Neutrophil (primary cell): ENCODE data around the gene SCRG1.

Experiments used
- H3K27ac ChIP-seq: fragments of 200-600 bp; sonication (generic); 2 replicates; pipeline ENCODE4 v1.5.1; 2016; ENCODE audit warnings: mild to moderate bottlenecking, moderate library complexity
- H3K27me3 ChIP-seq: fragments of 200-600 bp; sonication (generic); 2 replicates; pipeline ENCODE4 v1.6.0; 2016; ENCODE audit warnings: mild to moderate bottlenecking
- H3K36me3 ChIP-seq: fragments of 200-600 bp; sonication (generic); 2 replicates; pipeline ENCODE4 v1.5.1; 2017
- H3K4me1 ChIP-seq, 2 experiments: fragments of 200-600 bp in 1 of 2; sonication (generic) in 1 of 2; 1 replicate in 1 of 2; 2 replicates in 1 of 2; pipeline versions ENCODE4 v1.5.1 to v1.6.1; 2013 to 2016; ENCODE audit warnings: low read depth in 1 of 2, low read length in 1 of 2, mild to moderate bottlenecking in 1 of 2, moderate library complexity in 1 of 2; ENCODE audit not compliant: control insufficient read depth in 1 of 2, insufficient read depth in 1 of 2
- H3K4me3 ChIP-seq, 2 experiments: fragments of 200-600 bp in 1 of 2; sonication (generic) in 1 of 2; 1 replicate in 1 of 2; 2 replicates in 1 of 2; pipeline ENCODE4 v1.5.1; 2013 to 2016; ENCODE audit warnings: low read depth in 1 of 2, low read length in 1 of 2, mild to moderate bottlenecking in 1 of 2, moderate library complexity in 1 of 2
- H3K9me3 ChIP-seq: fragments of 200-600 bp; sonication (generic); 2 replicates; pipeline ENCODE4 v1.5.1; 2016
- TF ChIP-seq, protein P1 (sequence below): fragments of 200-600 bp; sonication (generic); IDR thresholded peaks from 2 replicates; pipeline ENCODE4 v1.5.1; 2016; ENCODE audit warnings: antibody characterized with exemption

Gene SCRG1

DNA sequence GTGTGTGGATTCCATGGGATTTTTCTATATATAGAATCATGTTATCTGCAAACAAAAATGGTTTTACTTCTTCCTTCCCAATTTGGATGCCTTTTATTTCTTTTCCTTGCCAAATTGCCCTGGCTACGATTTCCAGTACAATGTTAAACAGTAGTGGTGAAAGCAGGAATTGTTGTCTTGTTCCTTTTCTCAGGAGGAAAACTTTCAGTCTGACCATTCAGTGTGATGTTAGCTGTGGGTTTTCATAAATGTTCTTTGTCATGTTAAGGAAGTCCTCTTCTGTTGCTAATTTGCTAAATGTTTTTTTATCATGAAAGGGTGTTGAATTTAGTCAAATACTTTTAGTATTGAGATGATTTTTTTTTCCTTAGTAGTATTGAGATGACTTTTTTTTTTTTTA, 17.3 kb downstream of the SCRG1 start:
- Histone ChIP-seq H3K27me3 (no peaks in the 10 kb centered on the region), H3K9me3 (no peaks in the 10 kb centered on the region), H3K4me3 (no peak overlapping the region), H3K27ac (no peak overlapping the region), H3K36me3 (no peaks in the 10 kb centered on the region), H3K4me1 (no peaks in the 10 kb centered on the region)
- TF ChIP-seq, protein P1, sequence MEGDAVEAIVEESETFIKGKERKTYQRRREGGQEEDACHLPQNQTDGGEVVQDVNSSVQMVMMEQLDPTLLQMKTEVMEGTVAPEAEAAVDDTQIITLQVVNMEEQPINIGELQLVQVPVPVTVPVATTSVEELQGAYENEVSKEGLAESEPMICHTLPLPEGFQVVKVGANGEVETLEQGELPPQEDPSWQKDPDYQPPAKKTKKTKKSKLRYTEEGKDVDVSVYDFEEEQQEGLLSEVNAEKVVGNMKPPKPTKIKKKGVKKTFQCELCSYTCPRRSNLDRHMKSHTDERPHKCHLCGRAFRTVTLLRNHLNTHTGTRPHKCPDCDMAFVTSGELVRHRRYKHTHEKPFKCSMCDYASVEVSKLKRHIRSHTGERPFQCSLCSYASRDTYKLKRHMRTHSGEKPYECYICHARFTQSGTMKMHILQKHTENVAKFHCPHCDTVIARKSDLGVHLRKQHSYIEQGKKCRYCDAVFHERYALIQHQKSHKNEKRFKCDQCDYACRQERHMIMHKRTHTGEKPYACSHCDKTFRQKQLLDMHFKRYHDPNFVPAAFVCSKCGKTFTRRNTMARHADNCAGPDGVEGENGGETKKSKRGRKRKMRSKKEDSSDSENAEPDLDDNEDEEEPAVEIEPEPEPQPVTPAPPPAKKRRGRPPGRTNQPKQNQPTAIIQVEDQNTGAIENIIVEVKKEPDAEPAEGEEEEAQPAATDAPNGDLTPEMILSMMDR, result no peak

DNA sequence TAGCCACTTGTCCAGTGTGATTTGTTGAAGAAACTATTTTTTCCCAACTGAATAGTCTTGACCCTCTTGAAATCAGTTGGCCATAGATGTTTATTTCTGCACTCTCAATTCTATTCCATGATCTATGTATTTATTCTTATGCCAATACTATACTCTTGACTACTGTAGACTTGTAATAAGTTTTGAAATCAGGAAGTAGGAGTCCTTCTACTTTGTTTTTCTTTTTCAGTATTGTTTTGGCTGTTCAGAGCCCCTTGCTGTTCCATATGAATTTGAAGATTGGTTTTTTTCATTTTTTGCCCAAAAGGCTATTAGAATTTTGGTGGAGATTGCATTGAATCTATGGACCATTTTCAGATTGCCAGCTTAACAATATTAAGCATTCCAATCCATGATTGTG, 17.9 kb downstream of the SCRG1 start:
- TF ChIP-seq, protein P1, result no peak
- Histone ChIP-seq H3K9me3 (no peaks in the 10 kb centered on the region), H3K27me3 (no peaks in the 10 kb centered on the region), H3K27ac (no peak overlapping the region), H3K36me3 (no peaks in the 10 kb centered on the region), H3K4me3 (no peak overlapping the region), H3K4me1 (no peaks in the 10 kb centered on the region)

DNA sequence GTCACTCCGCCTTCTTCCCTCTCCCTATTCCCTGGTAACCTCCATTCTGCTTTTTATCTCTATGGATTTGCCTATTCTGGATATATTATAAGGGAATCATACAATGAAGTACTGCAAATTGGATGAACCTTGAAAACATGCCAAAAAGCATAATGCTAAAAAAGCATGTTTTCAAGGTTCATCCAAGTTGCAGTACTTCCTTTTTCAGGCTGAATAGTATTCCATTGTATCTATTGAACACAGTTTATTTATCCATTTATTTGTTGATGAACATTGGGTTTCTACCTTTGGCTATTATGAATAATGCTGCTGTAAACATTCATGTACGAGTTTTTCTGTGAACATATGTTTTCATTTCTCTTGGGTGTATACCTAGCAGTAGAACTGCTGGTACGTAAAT, 19.0 kb downstream of the SCRG1 start:
- Histone ChIP-seq H3K9me3 (no peaks in the 10 kb centered on the region), H3K4me3 (no peak overlapping the region), H3K4me1 (no peaks in the 10 kb centered on the region), H3K27ac (no peak overlapping the region), H3K36me3 (no peaks in the 10 kb centered on the region), H3K27me3 (no peaks in the 10 kb centered on the region)
- TF ChIP-seq, protein P1, result no peak

DNA sequence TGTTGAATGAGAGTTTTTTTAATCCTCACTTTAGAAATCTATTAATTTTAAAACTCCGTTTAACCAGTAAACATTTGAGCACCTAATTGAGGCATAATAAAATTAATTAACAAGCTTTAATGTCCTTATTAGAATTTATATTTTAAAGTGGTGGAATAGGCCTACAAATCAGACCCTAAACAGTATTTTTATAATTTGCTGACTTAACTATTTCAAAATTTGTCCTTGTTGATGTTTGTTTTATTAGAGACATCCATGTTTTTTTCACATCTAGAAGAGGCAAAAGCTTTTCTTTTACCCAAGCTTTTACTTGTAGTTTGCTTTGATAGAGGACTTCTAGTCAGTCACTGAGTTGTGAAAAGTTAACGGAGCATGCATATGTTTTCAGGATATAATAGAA, 24.3 kb downstream of the SCRG1 start:
- H3K9me3 ChIP-seq, result no peaks in the 10 kb centered on the region
- H3K27ac ChIP-seq, result no peak overlapping the region
- H3K36me3 ChIP-seq, result no peaks in the 10 kb centered on the region
- H3K4me3 ChIP-seq, result no peak overlapping the region
- H3K4me1 ChIP-seq, result peaks cover 11 to 15% of the 10 kb centered on the region in 2 experiments
- peaks cover 13% of the 10 kb centered on the region for H3K27me3 ChIP-seq
- TF ChIP-seq, protein P1, result no peak

DNA sequence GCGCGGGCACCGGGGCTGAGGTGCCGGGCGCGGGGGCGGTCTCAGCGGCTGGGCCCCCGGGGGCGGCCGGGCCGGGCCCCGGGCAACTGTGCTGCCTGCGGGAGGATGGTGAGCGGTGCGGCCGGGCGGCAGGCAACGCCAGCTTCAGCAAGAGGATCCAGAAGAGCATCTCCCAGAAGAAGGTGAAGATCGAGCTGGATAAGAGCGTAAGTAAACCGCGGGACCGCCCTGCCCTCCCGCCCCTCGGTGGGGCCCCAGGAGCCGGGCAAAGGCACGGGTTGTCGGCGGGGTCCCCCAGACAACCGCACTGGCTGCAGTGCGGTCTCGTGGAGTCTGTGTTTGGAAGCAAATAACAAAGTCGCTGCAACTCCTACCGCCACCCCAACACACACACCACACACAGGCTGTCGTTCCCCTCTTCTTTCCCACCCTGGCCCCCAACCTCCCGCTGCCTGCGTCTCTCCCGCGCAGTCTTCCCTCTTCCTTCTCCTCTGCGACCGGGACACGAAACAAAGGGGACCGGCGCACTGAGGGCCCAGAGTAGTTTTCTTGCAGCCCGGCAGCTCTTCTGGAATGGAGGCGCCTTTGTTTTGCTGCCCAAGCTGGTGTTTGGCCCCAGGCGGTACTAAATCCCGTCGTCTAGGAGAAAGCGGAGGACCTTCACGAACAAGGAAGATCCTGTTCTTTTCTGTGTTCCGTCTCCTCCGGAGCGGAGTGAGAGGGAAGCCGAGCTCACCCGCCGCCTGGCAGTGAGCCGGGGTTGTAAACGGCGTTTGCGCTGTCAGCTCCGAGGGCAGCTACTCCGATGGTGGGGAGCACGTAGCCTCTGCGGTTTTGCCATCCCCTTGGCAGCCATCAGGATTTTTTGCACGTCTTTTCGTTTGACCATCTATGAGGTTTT, 27.4 kb downstream of the SCRG1 start:
- Histone ChIP-seq H3K4me3 (peak overlapping the region; percentile 77 to 97), H3K27me3 (peaks cover 13% of the 10 kb centered on the region), H3K4me1 (peaks cover 17 to 23% of the 10 kb centered on the region in 2 experiments), H3K36me3 (no peaks in the 10 kb centered on the region), H3K27ac (peak overlapping the region; percentile 85), H3K9me3 (no peaks in the 10 kb centered on the region)
- TF ChIP-seq, protein P1, result no peak
